ENCODE results near the gene KCNMB2.
"Not testable (repeated sequence)": the region's sequence is repeated elsewhere in the genome, so short reads cannot be mapped to it uniquely, and the experiment has no call there.

DNA sequence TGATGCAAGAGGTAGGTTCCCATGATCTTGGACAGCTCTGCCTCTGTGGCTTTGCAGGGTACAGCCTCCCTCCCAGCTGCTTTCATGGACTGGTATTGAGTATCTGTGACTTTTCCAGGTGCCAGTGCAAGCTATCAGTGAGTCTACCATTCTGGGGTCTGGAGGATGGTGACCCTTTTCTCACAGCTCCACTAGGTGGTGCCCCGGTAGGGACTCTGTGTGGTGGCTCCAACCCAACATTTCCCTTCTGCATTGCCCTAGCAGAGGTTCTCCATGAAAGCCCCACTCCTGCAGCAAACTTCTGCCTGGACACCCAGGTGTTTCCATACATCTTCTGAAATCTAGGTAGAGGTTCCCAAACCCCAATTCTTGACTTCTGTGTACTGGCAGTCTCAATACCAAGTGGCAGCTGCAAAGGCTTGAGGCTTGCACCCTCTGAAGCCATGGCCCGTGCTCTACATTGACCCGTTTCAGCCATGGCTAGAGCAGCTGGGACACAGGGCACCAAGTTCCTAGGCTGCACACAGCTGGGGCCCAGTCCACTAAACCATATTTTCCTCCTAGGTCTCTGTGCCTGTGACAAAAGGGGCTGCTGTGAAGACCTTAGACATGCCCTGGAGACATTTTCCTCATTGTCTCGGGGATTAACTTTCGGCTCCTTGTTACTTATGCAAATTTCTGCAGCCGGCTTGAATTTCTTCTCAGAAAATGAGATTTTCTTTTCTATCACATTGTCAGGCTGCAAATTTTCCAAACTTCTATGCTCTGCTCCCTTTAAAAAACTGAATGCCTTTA lies 209.8 kb downstream of the KCNMB2 start:
- TF ChIP-seq, protein P1, sequence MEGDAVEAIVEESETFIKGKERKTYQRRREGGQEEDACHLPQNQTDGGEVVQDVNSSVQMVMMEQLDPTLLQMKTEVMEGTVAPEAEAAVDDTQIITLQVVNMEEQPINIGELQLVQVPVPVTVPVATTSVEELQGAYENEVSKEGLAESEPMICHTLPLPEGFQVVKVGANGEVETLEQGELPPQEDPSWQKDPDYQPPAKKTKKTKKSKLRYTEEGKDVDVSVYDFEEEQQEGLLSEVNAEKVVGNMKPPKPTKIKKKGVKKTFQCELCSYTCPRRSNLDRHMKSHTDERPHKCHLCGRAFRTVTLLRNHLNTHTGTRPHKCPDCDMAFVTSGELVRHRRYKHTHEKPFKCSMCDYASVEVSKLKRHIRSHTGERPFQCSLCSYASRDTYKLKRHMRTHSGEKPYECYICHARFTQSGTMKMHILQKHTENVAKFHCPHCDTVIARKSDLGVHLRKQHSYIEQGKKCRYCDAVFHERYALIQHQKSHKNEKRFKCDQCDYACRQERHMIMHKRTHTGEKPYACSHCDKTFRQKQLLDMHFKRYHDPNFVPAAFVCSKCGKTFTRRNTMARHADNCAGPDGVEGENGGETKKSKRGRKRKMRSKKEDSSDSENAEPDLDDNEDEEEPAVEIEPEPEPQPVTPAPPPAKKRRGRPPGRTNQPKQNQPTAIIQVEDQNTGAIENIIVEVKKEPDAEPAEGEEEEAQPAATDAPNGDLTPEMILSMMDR (IDR thresholded peaks at IDR 0.05) = not testable (repeated sequence)
- TF ChIP-seq POLR2A (IDR thresholded peaks at IDR 0.05) = not testable (repeated sequence)
